Measurements from ENCODE around the gene PTPRE. TPM values are rescaled to one million over a fixed set of nuclear protein-coding genes. Genes with fewer than 3 reads are reported as not detected.

The PTPRE gene
- total RNA-seq, 1 experiment from 2014 or later = 12.3 TPM

- TF ChIP-seq ZBTB33 (IDR thresholded peaks at IDR 0.05; ENCODE audit: extremely low read depth, insufficient replicate concordance, low read length) = no peak
- TF ChIP-seq POLR2AphosphoS5 (IDR thresholded peaks at IDR 0.05; ENCODE audit: low read depth, low read length) = no peak
- no peak for TF ChIP-seq RAD21 (IDR thresholded peaks at IDR 0.05; ENCODE audit: low read depth)
- TF ChIP-seq POLR2A (IDR thresholded peaks at IDR 0.05; ENCODE audit: borderline replicate concordance, extremely low read depth, insufficient read depth, insufficient read length) = no peak
Measured at GRCh38 chr10:127943336-127943910, 36.5 kb downstream of the PTPRE start (continued).

- Histone ChIP-seq H2AFZ (ENCODE audit: low read depth, low read length, poor library complexity, severe bottlenecking) (no peak overlapping the region), H3K9me2 (ENCODE audit: insufficient read depth) (no peaks in the 10 kb centered on the region), H3K9me3 (ENCODE audit: control insufficient read depth in 1 of 2, insufficient read depth in 1 of 2, low read depth in 1 of 2, low read length in 2 of 2) (no peaks in the 10 kb centered on the region), H3K4me2 (ENCODE audit: low read length) (no peak overlapping the region), H3K27ac (ENCODE audit: low read depth, low read length) (no peak overlapping the region), H3K4me3 (replicated peaks in 1 of 2; ENCODE audit: low read depth in 1 of 2, low read length in 2 of 2) (no peak overlapping the region), H3K36me3 (ENCODE audit: control insufficient read depth in 1 of 2, insufficient read depth in 2 of 2, low read length in 2 of 2) (no peaks in the 10 kb centered on the region), H3K9ac (ENCODE audit: low read length) (no peak overlapping the region), H3K27me3 (ENCODE audit: insufficient read depth, low read length) (no peaks in the 10 kb centered on the region), H4K20me1 (ENCODE audit: insufficient read depth) (no peaks in the 10 kb centered on the region), H3K79me2 (ENCODE audit: insufficient read depth, low read length) (no peaks in the 10 kb centered on the region), H3K4me1 (ENCODE audit: control insufficient read depth in 1 of 2, insufficient read depth in 2 of 2, low read length in 2 of 2) (peaks cover 11 to 19% of the 10 kb centered on the region in 2 experiments; a peak in 3 of 4 replicates)
- no peak for ATAC-seq
- ChIA-PET RAD21 (ENCODE audit: low non-redundant PET in 1 of 2, low total read pairs in 2 of 2, uncharacterized antibody in 2 of 2, unreplicated experiment in 2 of 2) (no interaction called here), CTCF (interaction anchor here (0.6 kb wide), 1 partner anchor 90 kb away, joined by 3 read pairs; no protein-coding TSS in a partner anchor), POLR2A (no interaction called here)
- intact Hi-C loops (cut with micrococcal nuclease) = no loop called here
- no peak for DNase-seq (ENCODE audit: low read depth, low spot score)
- no TSS peak for BruUV-seq (replicated peaks)
- TF ChIP-seq ZFX (IDR thresholded peaks at IDR 0.05) = no peak
- TF ChIP-seq ZBTB33 (IDR thresholded peaks at IDR 0.05; ENCODE audit: extremely low read depth, insufficient replicate concordance, low read length) = no peak
- TF ChIP-seq CBX3 (IDR thresholded peaks at IDR 0.05; ENCODE audit: low read depth) = no peak
- no peak for TF ChIP-seq SP1 (IDR thresholded peaks at IDR 0.05; ENCODE audit: low read depth)
- TF ChIP-seq SRF (IDR thresholded peaks at IDR 0.05; ENCODE audit: low read depth) = no peak
- no peak for TF ChIP-seq ELF1 (IDR thresholded peaks at IDR 0.05; ENCODE audit: borderline replicate concordance, low read depth)
- no peak for TF ChIP-seq POLR2A (IDR thresholded peaks at IDR 0.05; ENCODE audit: borderline replicate concordance, extremely low read depth, insufficient read depth, insufficient read length)
- TF ChIP-seq POLR2AphosphoS5 (IDR thresholded peaks at IDR 0.05; ENCODE audit: low read depth, low read length) = no peak
- no peak for TF ChIP-seq CEBPB (IDR thresholded peaks at IDR 0.05; ENCODE audit: low read depth)
- TF ChIP-seq CTCF (IDR thresholded peaks at IDR 0.05 in 2 of 3, conservative IDR thresholded peaks at IDR 0.05 in 1 of 3; ENCODE audit: borderline replicate concordance in 1 of 3, insufficient read depth in 1 of 3, low read depth in 2 of 3, low read length in 2 of 3) = no peak
- TF ChIP-seq YY1 (IDR thresholded peaks at IDR 0.05; ENCODE audit: extremely low read depth, insufficient replicate concordance, low read depth, low read length) = no peak
- no peak for TF ChIP-seq EZH2phosphoT487 (IDR thresholded peaks at IDR 0.05; ENCODE audit: borderline replicate concordance)
- no peak for TF ChIP-seq ATF3 (IDR thresholded peaks at IDR 0.05)
Measured at GRCh38 chr10:127944256-127944655, 37.4 kb downstream of the PTPRE start.

All from HCT116 (cell line).